CD14-positive monocyte (primary cell): ENCODE measurements around the gene CCDC9B. TPM values are rescaled to one million over a fixed set of nuclear protein-coding genes. Genes with fewer than 3 reads are reported as not detected.

Source experiments
- DNase-seq, 3 donors: peaks; one replicate each; pipeline ENCODE4 v3.0.0-alpha.2; 2011 to 2022
- H2AFZ ChIP-seq: 2 replicates; pipeline ENCODE4 v1.6.0; 2012; ENCODE audit warnings: mild to moderate bottlenecking, low read depth, low read length, inconsistent platforms; ENCODE audit not compliant: insufficient read depth, poor library complexity, severe bottlenecking
- H3K27ac ChIP-seq, 2 donors: 1 replicate in 1 of 2; 2 replicates in 1 of 2; pipeline ENCODE4 v1.5.1; 2012 to 2013; ENCODE audit warnings: low read length in 2 of 2, control low read depth in 1 of 2, inconsistent platforms in 1 of 2, low read depth in 1 of 2, mild to moderate bottlenecking in 1 of 2
- H3K27me3 ChIP-seq, 2 donors: one replicate each; pipeline versions ENCODE4 v1.6.0 to v1.6.1; 2011 to 2013; ENCODE audit warnings: low read length in 2 of 2; ENCODE audit not compliant: control insufficient read depth in 2 of 2, insufficient read depth in 2 of 2
- H3K36me3 ChIP-seq, 2 donors: replicated peaks in 1 of 2; 1 replicate in 1 of 2; 2 replicates in 1 of 2; pipeline versions ENCODE4 v1.5.1 to v1.6.1; 2012 to 2013; ENCODE audit warnings: low read length in 2 of 2, control low read depth in 1 of 2, inconsistent platforms in 1 of 2, mild to moderate bottlenecking in 1 of 2; ENCODE audit not compliant: insufficient read depth in 2 of 2, control insufficient read depth in 1 of 2
- H3K4me1 ChIP-seq, 2 donors: 1 replicate in 1 of 2; 2 replicates in 1 of 2; pipeline versions ENCODE4 v1.5.1 to v1.6.1; 2012 to 2013; ENCODE audit warnings: low read length in 2 of 2, control low read depth in 1 of 2, inconsistent platforms in 1 of 2, mild to moderate bottlenecking in 1 of 2, moderate library complexity in 1 of 2; ENCODE audit not compliant: insufficient read depth in 2 of 2, control insufficient read depth in 1 of 2
- H3K4me2 ChIP-seq: replicated peaks from 2 replicates; pipeline ENCODE3; 2012; ENCODE audit warnings: low read length, moderate library complexity, mild to moderate bottlenecking; ENCODE audit not compliant: poor library complexity, severe bottlenecking; ENCODE audit errors: extremely low read depth
- H3K4me3 ChIP-seq, 3 experiments: fragments of 200-600 bp in 1 of 3; sonication (generic) in 1 of 3; replicated peaks in 1 of 3; 1 replicate in 2 of 3; 2 replicates in 1 of 3; pipeline ENCODE4 v1.5.1; 2011 to 2013; ENCODE audit warnings: low read length in 3 of 3, mild to moderate bottlenecking in 3 of 3, control low read depth in 2 of 3, low read depth in 2 of 3, inconsistent platforms in 1 of 3, moderate library complexity in 1 of 3
- H3K79me2 ChIP-seq: 2 replicates; pipeline ENCODE4 v1.6.0; 2012; ENCODE audit warnings: mild to moderate bottlenecking, control low read depth, inconsistent platforms, low read length, moderate library complexity; ENCODE audit not compliant: insufficient read depth
- H3K9ac ChIP-seq: 2 replicates; pipeline ENCODE4 v1.6.0; 2017; ENCODE audit warnings: low read length, mild to moderate bottlenecking; ENCODE audit not compliant: insufficient read depth, poor library complexity, severe bottlenecking
- H3K9me3 ChIP-seq, 2 donors: replicated peaks in 1 of 2; 1 replicate in 1 of 2; 2 replicates in 1 of 2; pipeline versions ENCODE4 v1.5.1 to v1.6.1; 2012 to 2013; ENCODE audit warnings: low read length in 2 of 2, control low read depth in 1 of 2; ENCODE audit not compliant: control insufficient read depth in 1 of 2, insufficient read depth in 1 of 2
- H4K20me1 ChIP-seq: 2 replicates; pipeline ENCODE4 v1.6.0; 2012; ENCODE audit warnings: mild to moderate bottlenecking, low read length, control low read depth, moderate library complexity; ENCODE audit not compliant: insufficient read depth
- H3K27ac Mint-ChIP-seq, 7 donors: one replicate each; pipeline ENCODE4 v1.8.0; 2020; ENCODE audit warnings: mild to moderate bottlenecking in 7 of 7, mixed read lengths in 7 of 7, moderate library complexity in 6 of 7, inconsistent platforms in 2 of 7
- H3K27me3 Mint-ChIP-seq, 3 donors: one replicate each; pipeline ENCODE4 v1.8.0; 2021 to 2022; ENCODE audit warnings: low read depth in 3 of 3, mild to moderate bottlenecking in 3 of 3, mixed read lengths in 3 of 3, moderate library complexity in 3 of 3, inconsistent platforms in 1 of 3
- H3K36me3 Mint-ChIP-seq, 2 donors: one replicate each; pipeline ENCODE4 v1.8.0; 2020; ENCODE audit warnings: mixed read lengths in 2 of 2, inconsistent platforms in 1 of 2, mild to moderate bottlenecking in 1 of 2
- H3K4me1 Mint-ChIP-seq: one replicate; pipeline ENCODE4 v1.8.0; 2020; ENCODE audit warnings: mild to moderate bottlenecking, mixed read lengths
- H3K4me3 Mint-ChIP-seq, 2 donors: one replicate each; pipeline ENCODE4 v1.8.0; 2020; ENCODE audit warnings: mild to moderate bottlenecking in 2 of 2, mixed read lengths in 2 of 2, moderate library complexity in 1 of 2
- H3K9me3 Mint-ChIP-seq, 7 donors: one replicate each; pipeline ENCODE4 v1.8.0; 2020 to 2022; ENCODE audit warnings: mixed read lengths in 7 of 7, mild to moderate bottlenecking in 6 of 7, moderate library complexity in 6 of 7, inconsistent platforms in 2 of 7
- CTCF ChIP-seq: fragments of 200-600 bp; IDR thresholded peaks from one replicate; pipeline ENCODE4 v1.8.0; 2022; ENCODE audit warnings: antibody characterized with exemption, mild to moderate bottlenecking
- WGBS: methylation state at CpG from one replicate; pipeline ENCODE4 v1.1.5; 2013; ENCODE audit warnings: missing lambda C conversion rate; ENCODE audit not compliant: insufficient coverage; 5-methylcytosine and 5-hydroxymethylcytosine counted together
- intact Hi-C, 2 donors: fragments of 100-400 bp; cut with micrococcal nuclease; formaldehyde crosslinking; loops; one replicate each; pipeline versions ENCODE4 v1.15.0 to v1.15.1; 2023
- polyA plus RNA-seq, 3 donors: library from polyadenylated mRNA; depleted of rRNA in 1 of 3; unstranded in 2 of 3; stranded (reverse) in 1 of 3; fragments of 300-500 nt in 2 of 3; fragments of >200 nt in 1 of 3; fragmentation: Illumina TruSeq in 2 of 3; gene quantifications; 1 replicate in 2 of 3; 2 replicates in 1 of 3; pipeline ENCODE4 v1.2.3, GENCODE V29; 2012 to 2021

CCDC9B gene
- polyA plus RNA-seq, 3 donors: 0.13 to 2.2 (median 0.39) TPM

GRCh38 chr15:40302981-40303380, 37.8 kb downstream of the CCDC9B start:
- Mint-ChIP-seq H3K27me3 (peaks cover 0 to under 1% (median 0%) of the 10 kb centered on the region in 3 donors), H3K9me3 (no peaks in the 10 kb centered on the region), H3K4me1 (peaks cover 62% of the 10 kb centered on the region), H3K36me3 (peaks cover 61 to 76% of the 10 kb centered on the region in 2 donors), H3K27ac (peak overlapping the region in 2 of 7 donors; percentile 7 to 83), H3K4me3 (no peak overlapping the region)
- Histone ChIP-seq H2AFZ (no peak overlapping the region), H3K36me3 (peaks cover 62 to 79% of the 10 kb centered on the region in 2 donors), H3K4me2 (no peak overlapping the region), H3K9me3 (no peaks in the 10 kb centered on the region), H3K9ac (no peak overlapping the region), H3K4me3 (no peak overlapping the region), H3K79me2 (peaks cover 92% of the 10 kb centered on the region), H4K20me1 (peaks cover 90% of the 10 kb centered on the region), H3K4me1 (peaks cover 48 to 63% of the 10 kb centered on the region in 2 donors), H3K27me3 (no peaks in the 10 kb centered on the region), H3K27ac (no peak overlapping the region)
- WGBS: 100% methylated on average over 5 of the region's 11 CpGs
- intact Hi-C loops: no loop called here
- no peak for DNase-seq
- TF ChIP-seq CTCF: no peak

- H4K20me1 ChIP-seq: peaks cover 96% of the 10 kb centered on the region
- intact Hi-C loops: no loop called here
- H3K27ac ChIP-seq: peak overlapping the region in 1 of 2 donors; percentile 20
- no peaks in the 10 kb centered on the region for H3K9me3 ChIP-seq
- DNase-seq: no peak
- no peak overlapping the region for H3K4me3 Mint-ChIP-seq
- no peak for TF ChIP-seq CTCF
- no peak overlapping the region for H2AFZ ChIP-seq
- H3K27me3 Mint-ChIP-seq: peaks cover 0 to 1% (median 0%) of the 10 kb centered on the region in 3 donors
- H3K27me3 ChIP-seq: no peaks in the 10 kb centered on the region
- peaks cover 86% of the 10 kb centered on the region for H3K79me2 ChIP-seq
- peak overlapping the region; percentile 30 for H3K4me2 ChIP-seq
- H3K4me3 ChIP-seq: no peak overlapping the region
- peaks cover 48 to 61% of the 10 kb centered on the region in 2 donors for H3K4me1 ChIP-seq
- whole genome bisulfite sequencing: 98% methylated on average over 12 of the region's 19 CpGs
- H3K9me3 Mint-ChIP-seq: no peaks in the 10 kb centered on the region
- peaks cover 66 to 82% of the 10 kb centered on the region in 2 donors for H3K36me3 Mint-ChIP-seq
- H3K27ac Mint-ChIP-seq: peak overlapping the region in 4 of 7 donors; percentile 23 to 83 (median 53)
- peaks cover 68 to 85% of the 10 kb centered on the region in 2 donors for H3K36me3 ChIP-seq
- H3K9ac ChIP-seq: no peak overlapping the region
- H3K4me1 Mint-ChIP-seq: peaks cover 61% of the 10 kb centered on the region
Measured at GRCh38 chr15:40302288-40302886, 38.4 kb downstream of the CCDC9B start.
